ENCODE measurements around the gene TJP2.

- TF ChIP-seq POLR2A (IDR thresholded peaks at IDR 0.05; ENCODE audit: low read depth, low read length) (no peak), POLR2AphosphoS5 (IDR thresholded peaks at IDR 0.05; ENCODE audit: insufficient read depth, low read depth, low read length) (no peak), MAX (IDR thresholded peaks at IDR 0.05; ENCODE audit: insufficient read depth, insufficient read length) (no peak), JUN (IDR thresholded peaks at IDR 0.05; ENCODE audit: borderline replicate concordance, insufficient read depth, insufficient read length, low read depth) (no peak)
- TF ChIP-seq, protein P1, sequence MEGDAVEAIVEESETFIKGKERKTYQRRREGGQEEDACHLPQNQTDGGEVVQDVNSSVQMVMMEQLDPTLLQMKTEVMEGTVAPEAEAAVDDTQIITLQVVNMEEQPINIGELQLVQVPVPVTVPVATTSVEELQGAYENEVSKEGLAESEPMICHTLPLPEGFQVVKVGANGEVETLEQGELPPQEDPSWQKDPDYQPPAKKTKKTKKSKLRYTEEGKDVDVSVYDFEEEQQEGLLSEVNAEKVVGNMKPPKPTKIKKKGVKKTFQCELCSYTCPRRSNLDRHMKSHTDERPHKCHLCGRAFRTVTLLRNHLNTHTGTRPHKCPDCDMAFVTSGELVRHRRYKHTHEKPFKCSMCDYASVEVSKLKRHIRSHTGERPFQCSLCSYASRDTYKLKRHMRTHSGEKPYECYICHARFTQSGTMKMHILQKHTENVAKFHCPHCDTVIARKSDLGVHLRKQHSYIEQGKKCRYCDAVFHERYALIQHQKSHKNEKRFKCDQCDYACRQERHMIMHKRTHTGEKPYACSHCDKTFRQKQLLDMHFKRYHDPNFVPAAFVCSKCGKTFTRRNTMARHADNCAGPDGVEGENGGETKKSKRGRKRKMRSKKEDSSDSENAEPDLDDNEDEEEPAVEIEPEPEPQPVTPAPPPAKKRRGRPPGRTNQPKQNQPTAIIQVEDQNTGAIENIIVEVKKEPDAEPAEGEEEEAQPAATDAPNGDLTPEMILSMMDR (IDR thresholded peaks at IDR 0.05; ENCODE audit: extremely low read depth in 1 of 2, insufficient read depth in 1 of 2, low read depth in 1 of 2, low read length in 2 of 2) = no peak
Observed at GRCh38 chr9:69292078-69292477, 118.0 kb downstream of the TJP2 start.

Data from endothelial cell of umbilical vein (primary cell).